ENCODE data around the gene NHSL1. TPM values are rescaled to one million over a fixed set of nuclear protein-coding genes. Genes with fewer than 3 reads are reported as not detected.

Gene NHSL1
- total RNA-seq, 2 donors from 2014 or later: 0.68 to 1.9 TPM

- peak in 1 of 2 donors; percentile 65 for ATAC-seq
- Mint-ChIP-seq H3K9me3 (no peaks in the 10 kb centered on the region), H3K36me3 (no peaks in the 10 kb centered on the region), H3K27ac (peak overlapping the region in 1 of 2 donors; percentile 9)
- no peak for DNase-seq (ENCODE audit: low spot score in 2 of 2)
Measured at GRCh38 chr6:138486249-138487101, 12.8 kb downstream of the NHSL1 start.

GRCh38 chr6:138485586-138486248 is 13.6 kb downstream of the NHSL1 start:
- Mint-ChIP-seq H3K9me3 (no peaks in the 10 kb centered on the region), H3K27ac (peak overlapping the region in 1 of 2 donors; percentile 9), H3K36me3 (no peaks in the 10 kb centered on the region)
- DNase-seq (ENCODE audit: low spot score in 2 of 2) (no peak), ATAC-seq (no peak)

GRCh38 chr6:138485005-138485545 is 14.2 kb downstream of the NHSL1 start:
- no peaks in the 10 kb centered on the region for H3K36me3 Mint-ChIP-seq
- H3K9me3 Mint-ChIP-seq: no peaks in the 10 kb centered on the region
- DNase-seq (ENCODE audit: low spot score in 2 of 2): no peak
- no peak for ATAC-seq
- no peak overlapping the region for H3K27ac Mint-ChIP-seq

GRCh38 chr6:138484018-138484731 is 15.1 kb downstream of the NHSL1 start:
- Mint-ChIP-seq H3K36me3 (no peaks in the 10 kb centered on the region), H3K9me3 (no peaks in the 10 kb centered on the region), H3K27ac (no peak overlapping the region)
- DNase-seq (ENCODE audit: low spot score in 2 of 2) (no peak), ATAC-seq (no peak)

- no peak for DNase-seq (ENCODE audit: low spot score in 2 of 2)
- Mint-ChIP-seq H3K9me3 (no peaks in the 10 kb centered on the region), H3K36me3 (no peaks in the 10 kb centered on the region), H3K27ac (no peak overlapping the region)
- ATAC-seq: no peak
Measured at GRCh38 chr6:138482816-138483215, 16.5 kb downstream of the NHSL1 start.

GRCh38 chr6:138480279-138480949 is 18.9 kb downstream of the NHSL1 start:
- ATAC-seq: no peak
- Mint-ChIP-seq H3K27ac (no peak overlapping the region), H3K36me3 (no peaks in the 10 kb centered on the region), H3K9me3 (no peaks in the 10 kb centered on the region)
- DNase-seq (ENCODE audit: low spot score in 2 of 2): no peak

- Mint-ChIP-seq H3K36me3 (no peaks in the 10 kb centered on the region), H3K27ac (no peak overlapping the region), H3K9me3 (no peaks in the 10 kb centered on the region)
- ATAC-seq: no peak
- no peak for DNase-seq (ENCODE audit: low spot score in 2 of 2)
Measured at GRCh38 chr6:138477913-138478539, 21.3 kb downstream of the NHSL1 start.

- ATAC-seq: no peak
- no peak for DNase-seq (ENCODE audit: low spot score in 2 of 2)
- no peaks in the 10 kb centered on the region for H3K9me3 Mint-ChIP-seq
- no peak overlapping the region for H3K27ac Mint-ChIP-seq
- no peaks in the 10 kb centered on the region for H3K36me3 Mint-ChIP-seq
Measured at GRCh38 chr6:138476116-138476515, 23.2 kb downstream of the NHSL1 start.

- ATAC-seq: no peak
- Mint-ChIP-seq H3K36me3 (no peaks in the 10 kb centered on the region), H3K27ac (no peak overlapping the region), H3K9me3 (no peaks in the 10 kb centered on the region)
- no peak for DNase-seq (ENCODE audit: low spot score in 2 of 2)
Measured at GRCh38 chr6:138473144-138473543, 26.1 kb downstream of the NHSL1 start.

- no peak for ATAC-seq
- Mint-ChIP-seq H3K27ac (no peak overlapping the region), H3K9me3 (no peaks in the 10 kb centered on the region), H3K36me3 (no peaks in the 10 kb centered on the region)
- DNase-seq (ENCODE audit: low spot score in 2 of 2): no peak
Measured at GRCh38 chr6:138468320-138469015, 30.8 kb downstream of the NHSL1 start.

- H3K27ac Mint-ChIP-seq: no peak overlapping the region
- H3K9me3 Mint-ChIP-seq: no peaks in the 10 kb centered on the region
- H3K36me3 Mint-ChIP-seq: no peaks in the 10 kb centered on the region
- DNase-seq (ENCODE audit: low spot score in 2 of 2) (no peak), ATAC-seq (no peak)
Measured at GRCh38 chr6:138467901-138468300, 31.4 kb downstream of the NHSL1 start.

GRCh38 chr6:138465007-138465645 is 34.2 kb downstream of the NHSL1 start:
- peak overlapping the region; percentile 3 to 74 for H3K27ac Mint-ChIP-seq

GRCh38 chr6:138464085-138464484 is 35.2 kb downstream of the NHSL1 start:
- ATAC-seq: no peak
- H3K27ac Mint-ChIP-seq: no peak overlapping the region
- DNase-seq (ENCODE audit: low spot score in 2 of 2): no peak
- H3K9me3 Mint-ChIP-seq: peaks cover 0 to 13% of the 10 kb centered on the region in 2 donors
- H3K36me3 Mint-ChIP-seq: no peaks in the 10 kb centered on the region

More at GRCh38 chr6:138465007-138465645, 34.2 kb downstream of the NHSL1 start:
- peaks cover 0 to 13% of the 10 kb centered on the region in 2 donors for H3K9me3 Mint-ChIP-seq
- H3K36me3 Mint-ChIP-seq: no peaks in the 10 kb centered on the region
- ATAC-seq (peak; percentile 98 to 100), DNase-seq (ENCODE audit: low spot score in 2 of 2) (no peak)

GRCh38 chr6:138461647-138462046 is 37.6 kb downstream of the NHSL1 start:
- H3K27ac Mint-ChIP-seq: peak overlapping the region in 1 of 2 donors; percentile 1
- DNase-seq (ENCODE audit: low spot score in 2 of 2): no peak
- no peak for ATAC-seq
- H3K36me3 Mint-ChIP-seq: no peaks in the 10 kb centered on the region
- peaks cover 0 to 13% of the 10 kb centered on the region in 2 donors for H3K9me3 Mint-ChIP-seq

- peaks cover 0 to 4% of the 10 kb centered on the region in 2 donors for H3K9me3 Mint-ChIP-seq
- ATAC-seq: no peak
- no peaks in the 10 kb centered on the region for H3K36me3 Mint-ChIP-seq
- peak overlapping the region in 1 of 2 donors; percentile 28 for H3K27ac Mint-ChIP-seq
- no peak for DNase-seq (ENCODE audit: low spot score in 2 of 2)
Measured at GRCh38 chr6:138456401-138456790, 42.9 kb downstream of the NHSL1 start.
